ENCODE measurements around the gene RNF213.
"Not testable (repeated sequence)": the region's sequence is repeated elsewhere in the genome, so short reads cannot be mapped to it uniquely, and the experiment has no call there.

The RNF213 gene

GRCh38 chr17:80296221-80296620 lies 35.6 kb downstream of the RNF213 start:
- no peak for DNase-seq

- no peak for DNase-seq
Measured at GRCh38 chr17:80297996-80298560, 37.4 kb downstream of the RNF213 start.

- DNase-seq, result not testable (repeated sequence)
Measured at GRCh38 chr17:80299350-80300100, 38.9 kb downstream of the RNF213 start.

GRCh38 chr17:80300756-80301155 lies 40.1 kb downstream of the RNF213 start:
- DNase-seq, result not testable (repeated sequence)

GRCh38 chr17:80303824-80304223 lies 43.2 kb downstream of the RNF213 start:
- no peak for DNase-seq

GRCh38 chr17:80307994-80308691 lies 47.5 kb downstream of the RNF213 start:
- no peak for DNase-seq

GRCh38 chr17:80308692-80309517 lies 48.3 kb downstream of the RNF213 start:
- no peak for DNase-seq

GRCh38 chr17:80311216-80311827 lies 50.7 kb downstream of the RNF213 start:
- no peak for DNase-seq

- no peak for DNase-seq
Measured at GRCh38 chr17:80312621-80313135, 52.0 kb downstream of the RNF213 start.

GRCh38 chr17:80313160-80313829 lies 52.6 kb downstream of the RNF213 start:
- DNase-seq, result no peak

GRCh38 chr17:80313946-80314345 lies 53.3 kb downstream of the RNF213 start:
- not testable (repeated sequence) for DNase-seq

GRCh38 chr17:80315517-80316182 lies 55.0 kb downstream of the RNF213 start:
- DNase-seq, result no peak

- no peak for DNase-seq
Measured at GRCh38 chr17:80316431-80316830, 55.8 kb downstream of the RNF213 start.

- no peak for DNase-seq
Measured at GRCh38 chr17:80316927-80317705, 56.5 kb downstream of the RNF213 start.

- DNase-seq, result no peak
Measured at GRCh38 chr17:80317706-80317980, 57.0 kb downstream of the RNF213 start.

GRCh38 chr17:80318166-80318565 lies 57.5 kb downstream of the RNF213 start:
- no peak for DNase-seq

- DNase-seq, result no peak
Measured at GRCh38 chr17:80319262-80319998, 58.8 kb downstream of the RNF213 start.

- no peak for DNase-seq
Measured at GRCh38 chr17:80319999-80320344, 59.3 kb downstream of the RNF213 start.

- DNase-seq, result no peak
Measured at GRCh38 chr17:80320496-80320895, 59.8 kb downstream of the RNF213 start.

GRCh38 chr17:80322864-80323263 lies 62.2 kb downstream of the RNF213 start:
- DNase-seq, result no peak
